IMR-90 (cell line): Measurements from ENCODE around the gene F10. TPM values are rescaled to one million over a fixed set of nuclear protein-coding genes. Genes with fewer than 3 reads are reported as not detected.
A peak's percentile ranks its signal among the peaks of the same experiment; 100 is the strongest.

ENCODE experiments used
- ATAC-seq: fragments of 200-7000 bp; cut with Tn5 transposase; 2 replicates; pipeline ENCODE4 v1.9.1; 2020; ENCODE audit warnings: low read depth, mild to moderate bottlenecking, moderate library complexity
- BruUV-seq: library from RNA; stranded (reverse); fragments of 400-500 nt; replicated peaks from 2 replicates; lab custom pipeline; 2021; lab: Mats Ljungman, UMichigan
- CTCF ChIA-PET: fragments of 300-600 bp; formaldehyde crosslinking; extraction: SDS; loops from one replicate; lab custom pipeline; 2021; ENCODE audit warnings: antibody characterized with exemption; lab: Yijun Ruan, JAX
- POLR2A ChIA-PET: fragments of 300-600 bp; sonication (Branson Sonifier 250); formaldehyde crosslinking; loops from one replicate; lab custom pipeline; 2022; ENCODE audit warnings: antibody characterized with exemption; ENCODE audit not compliant: unreplicated experiment; lab: Charles Lee
- DNase-seq: peaks from one replicate; pipeline ENCODE4 v3.0.0; 2013
- H2AFZ ChIP-seq: replicated peaks from 2 replicates; pipeline ENCODE3; 2013; ENCODE audit warnings: low read length, mild to moderate bottlenecking; ENCODE audit not compliant: poor library complexity
- H2AK5ac ChIP-seq: 2 replicates; pipeline ENCODE4 v1.6.1; 2013; ENCODE audit warnings: low read depth, low read length, inconsistent platforms
- H2AK9ac ChIP-seq: replicated peaks from 2 replicates; pipeline ENCODE3; 2013; ENCODE audit warnings: mild to moderate bottlenecking, low read depth, low read length, moderate library complexity; ENCODE audit not compliant: poor library complexity
- H2BK120ac ChIP-seq: 2 replicates; pipeline ENCODE4 v1.6.1; 2013; ENCODE audit warnings: low read depth, low read length, inconsistent platforms
- H2BK15ac ChIP-seq: 3 replicates; pipeline ENCODE4 v1.6.1; 2013; ENCODE audit warnings: low read depth, low read length, inconsistent platforms
- H2BK20ac ChIP-seq: 2 replicates; pipeline ENCODE4 v1.6.1; 2013; ENCODE audit warnings: low read depth, mild to moderate bottlenecking, inconsistent platforms, low read length, moderate library complexity
- H2BK5ac ChIP-seq: 2 replicates; pipeline ENCODE4 v1.6.1; 2013; ENCODE audit warnings: mild to moderate bottlenecking, low read depth, low read length, inconsistent platforms; ENCODE audit not compliant: poor library complexity, severe bottlenecking
- H3K14ac ChIP-seq: replicated peaks from 2 replicates; pipeline ENCODE4 v1.6.1; 2013; ENCODE audit warnings: low read depth, low read length, inconsistent platforms
- H3K18ac ChIP-seq: 2 replicates; pipeline ENCODE4 v1.6.1; 2013; ENCODE audit warnings: low read depth, low read length, control low read depth
- H3K23ac ChIP-seq: 2 replicates; pipeline ENCODE4 v1.6.1; 2013; ENCODE audit warnings: low read depth, low read length, inconsistent platforms
- H3K27ac ChIP-seq: 2 replicates; pipeline ENCODE4 v1.5.1; 2013; ENCODE audit warnings: mild to moderate bottlenecking, control low read depth, low read length; ENCODE audit not compliant: insufficient read depth
- H3K27me3 ChIP-seq: 2 replicates; pipeline ENCODE4 v1.6.1; 2013; ENCODE audit warnings: low read length; ENCODE audit not compliant: control insufficient read depth, insufficient read depth
- H3K36me3 ChIP-seq: 2 replicates; pipeline ENCODE4 v1.6.1; 2013; ENCODE audit warnings: low read length, mixed read lengths; ENCODE audit not compliant: control insufficient read depth, insufficient read depth
- H3K4ac ChIP-seq: 2 replicates; pipeline ENCODE4 v1.6.1; 2013; ENCODE audit warnings: low read depth, low read length, inconsistent platforms
- H3K4me1 ChIP-seq: 2 replicates; pipeline ENCODE4 v1.6.1; 2013; ENCODE audit warnings: low read length, mixed read lengths; ENCODE audit not compliant: control insufficient read depth, insufficient read depth
- H3K4me2 ChIP-seq: 2 replicates; pipeline ENCODE4 v1.6.1; 2013; ENCODE audit warnings: low read depth, mild to moderate bottlenecking, control low read depth, low read length, moderate library complexity
- H3K4me3 ChIP-seq: 2 replicates; pipeline ENCODE4 v1.5.1; 2013; ENCODE audit warnings: low read depth, mild to moderate bottlenecking, control low read depth, low read length, moderate library complexity; ENCODE audit not compliant: insufficient read depth
- H3K56ac ChIP-seq: 2 replicates; pipeline ENCODE4 v1.6.1; 2013; ENCODE audit warnings: low read length, inconsistent platforms; ENCODE audit not compliant: insufficient read depth; ENCODE audit errors: extremely low read depth
- H3K79me1 ChIP-seq, 2 experiments: 2 replicates each; pipeline ENCODE4 v1.6.1; 2013; ENCODE audit warnings: low read length in 2 of 2, inconsistent platforms in 1 of 2, low read depth in 1 of 2
- H3K9ac ChIP-seq: 2 replicates; pipeline ENCODE4 v1.6.1; 2013; ENCODE audit warnings: low read depth, low read length, control low read depth
- H3K9me1 ChIP-seq: 2 replicates; pipeline ENCODE4 v1.6.1; 2013; ENCODE audit warnings: low read length, inconsistent platforms; ENCODE audit not compliant: insufficient read depth
- H3K9me3 ChIP-seq: 2 replicates; pipeline ENCODE4 v1.6.1; 2013; ENCODE audit warnings: low read length; ENCODE audit not compliant: control insufficient read depth, insufficient read depth
- H4K20me1 ChIP-seq: 2 replicates; pipeline ENCODE4 v1.6.1; 2013; ENCODE audit warnings: low read length, inconsistent platforms; ENCODE audit not compliant: insufficient read depth
- H4K5ac ChIP-seq: 2 replicates; pipeline ENCODE4 v1.6.1; 2013; ENCODE audit warnings: mild to moderate bottlenecking, low read depth, low read length, control low read depth
- H4K8ac ChIP-seq, 2 experiments: 2 replicates each; pipeline ENCODE4 v1.6.1; 2013; ENCODE audit warnings: low read depth in 2 of 2, low read length in 2 of 2, control low read depth in 1 of 2, inconsistent platforms in 1 of 2
- H4K91ac ChIP-seq: 2 replicates; pipeline ENCODE4 v1.6.1; 2013; ENCODE audit warnings: low read depth, low read length, inconsistent platforms; ENCODE audit not compliant: insufficient read depth
- BHLHE40 ChIP-seq: fragments of 150-350 bp; IDR thresholded peaks from 2 replicates; pipeline ENCODE4 v1.6.1; 2016; ENCODE audit warnings: mild to moderate bottlenecking, low read depth, low read length
- CEBPB ChIP-seq: IDR thresholded peaks from 2 replicates; pipeline ENCODE4 v1.6.1; 2012; ENCODE audit warnings: low read depth, low read length, improper control_type of control experiment
- CTCF ChIP-seq: conservative IDR thresholded peaks from 2 replicates; pipeline ENCODE4 v1.5.1; 2012; ENCODE audit warnings: mild to moderate bottlenecking, low read depth, low read length, improper control_type of control experiment
- FOS ChIP-seq: fragments of 150-350 bp; IDR thresholded peaks from 2 replicates; pipeline ENCODE4 v1.6.1; 2016; ENCODE audit warnings: low read depth, low read length
- MAFK ChIP-seq: IDR thresholded peaks from 2 replicates; pipeline ENCODE4 v1.6.1; 2012; ENCODE audit warnings: low read depth, low read length, improper control_type of control experiment
- MXI1 ChIP-seq: IDR thresholded peaks from 2 replicates; pipeline ENCODE4 v1.6.1; 2012; ENCODE audit warnings: low read depth, mild to moderate bottlenecking, low read length, moderate library complexity, borderline replicate concordance
- POLR2A ChIP-seq: IDR thresholded peaks from 2 replicates; pipeline ENCODE4 v1.6.1; 2012; ENCODE audit warnings: mild to moderate bottlenecking, low read depth, low read length
- RAD21 ChIP-seq: IDR thresholded peaks from 2 replicates; pipeline ENCODE4 v1.6.1; 2012; ENCODE audit warnings: low read length, improper control_type of control experiment
- RCOR1 ChIP-seq: IDR thresholded peaks from 2 replicates; pipeline ENCODE4 v1.6.1; 2012; ENCODE audit warnings: mild to moderate bottlenecking, low read length, improper control_type of control experiment; ENCODE audit not compliant: insufficient replicate concordance
- RFX5 ChIP-seq: IDR thresholded peaks from 2 replicates; pipeline ENCODE4 v1.8.0; 2012; ENCODE audit warnings: low read depth, mild to moderate bottlenecking, low read length, moderate library complexity
- USF2 ChIP-seq: fragments of 150-350 bp; IDR thresholded peaks from 2 replicates; pipeline ENCODE4 v1.6.1; 2017; ENCODE audit warnings: mild to moderate bottlenecking, antibody characterized with exemption, low read length, low read depth
- WGBS, 2 experiments: methylation state at CpG; one replicate each; pipeline versions ENCODE4 v1.1.5 to v1.1.7; 2013; ENCODE audit warnings: missing lambda C conversion rate in 2 of 2; ENCODE audit not compliant: insufficient read length in 1 of 2; ENCODE audit errors: extremely low coverage in 2 of 2; 5-methylcytosine and 5-hydroxymethylcytosine counted together
- dilution Hi-C: fragments of 300-500 bp; cut with HindIII; formaldehyde crosslinking; loops from one replicate; pipeline ENCODE4 v1.14.3; 2018; ENCODE audit warnings: low sequenced_read_pairs; ENCODE audit not compliant: unreplicated experiment
- in situ Hi-C: fragments of 300-500 bp; cut with MboI; formaldehyde crosslinking; loops from 3 replicates; pipeline ENCODE4 v1.14.3; 2019; ENCODE audit warnings: low sequenced_read_pairs, inconsistent platforms, mixed read lengths
- intact Hi-C: fragments of 100-400 bp; cut with micrococcal nuclease; formaldehyde crosslinking; loops from 2 replicates; pipeline ENCODE4 v1.10.0; 2022
- polyA plus RNA-seq, 3 experiments: library from polyadenylated mRNA; depleted of rRNA; stranded (reverse); fragments of >200 nt; gene quantifications; 2 replicates each; pipeline ENCODE4 v1.2.3, GENCODE V29; 2012; ENCODE audit warnings: low replicate concordance in 1 of 3
- total RNA-seq: library from RNA; depleted of rRNA; stranded (reverse); fragments of >200 nt; gene quantifications from 2 replicates; pipeline ENCODE4 v1.2.3, GENCODE V29; 2012

Gene F10
- total and polyA plus RNA-seq, 2 of the 4 experiments (the other 2 are of a cell fraction) = 9.1 to 19.5 TPM

GRCh38 chr13:113171250-113172125 lies 48.9 kb downstream of the F10 start (continued):
- no peak for TF ChIP-seq BHLHE40

GRCh38 chr13:113172419-113172926 lies 49.9 kb downstream of the F10 start:
- H2BK120ac ChIP-seq = no peak overlapping the region
- peaks cover 14% of the 10 kb centered on the region for H3K9me1 ChIP-seq
- 0 out of 2 replicates have a peak, but pooled peaks cover 2% of the 10 kb centered on the region for H3K9me3 ChIP-seq
- in situ Hi-C loops (no loop called here), intact Hi-C loops (no loop called here), dilution Hi-C loops (no loop called here)
- no peak overlapping the region for H3K4ac ChIP-seq
- H3K27me3 ChIP-seq = no peaks in the 10 kb centered on the region
- no peak overlapping the region for H3K27ac ChIP-seq
- no peak overlapping the region for H2BK20ac ChIP-seq
- 90% methylated on average over 2 of the region's 13 CpGs; no CpG with 5 or more reads in 1 of the 2 experiments for WGBS, 2 experiments
- peak overlapping the region; percentile 43 for H2BK5ac ChIP-seq
- H4K8ac ChIP-seq = no peak overlapping the region; a peak in 1 of 4 replicates
- no peak overlapping the region for H3K23ac ChIP-seq
- ATAC-seq (no peak), DNase-seq (no peak)
- H2AK9ac ChIP-seq = no peak overlapping the region
- H3K4me2 ChIP-seq = no peak overlapping the region
- H2AFZ ChIP-seq = no peak overlapping the region
- no peak overlapping the region for H3K18ac ChIP-seq
- peaks cover 8% of the 10 kb centered on the region for H3K4me1 ChIP-seq
- no peak overlapping the region for H3K4me3 ChIP-seq
- H3K9ac ChIP-seq = no peak overlapping the region
- peaks cover 5 to 38% of the 10 kb centered on the region in 2 experiments; a peak in 3 of 4 replicates for H3K79me1 ChIP-seq
- H2BK15ac ChIP-seq = no peak overlapping the region
- H4K91ac ChIP-seq = no peak overlapping the region
- no TSS peak for BruUV-seq
- H3K56ac ChIP-seq = no peak overlapping the region
- H4K5ac ChIP-seq = no peak overlapping the region
- no peak overlapping the region; the same call in 1 of the 2 replicates for H2AK5ac ChIP-seq
- peaks cover 51% of the 10 kb centered on the region for H3K36me3 ChIP-seq
- TF ChIP-seq RCOR1 = no peak
- no peak for TF ChIP-seq RFX5
- TF ChIP-seq MXI1 = no peak
- TF ChIP-seq CTCF = no peak
- TF ChIP-seq POLR2A = no peak
- TF ChIP-seq BHLHE40 = no peak
- TF ChIP-seq CEBPB = no peak
- no peak for TF ChIP-seq FOS
- TF ChIP-seq RAD21 = no peak
- no peak for TF ChIP-seq MAFK
- TF ChIP-seq USF2 = no peak
- ChIA-PET CTCF (no interaction called here), POLR2A (no interaction called here)
- H4K20me1 ChIP-seq = no peaks in the 10 kb centered on the region
- no peak overlapping the region for H3K14ac ChIP-seq
